GM12878 (cell line): ENCODE measurements around the gene LRP1B. TPM values are rescaled to one million over a fixed set of nuclear protein-coding genes. Genes with fewer than 3 reads are reported as not detected.

Experiments used
- ATAC-seq: fragments of 200-7000 bp; cut with Tn5 transposase; 3 replicates; pipeline ENCODE4 v1.9.1; 2020; ENCODE audit warnings: mild to moderate bottlenecking, moderate library complexity
- BruUV-seq: library from RNA; stranded (reverse); fragments of 400-500 nt; replicated peaks from 2 replicates; lab custom pipeline; 2021; lab: Mats Ljungman, UMichigan
- CTCF ChIA-PET: fragments of 300-600 bp; sonication (Branson Sonifier 250); formaldehyde crosslinking; extraction: SDS; loops from one replicate; lab custom pipeline; 2021; ENCODE audit warnings: inconsistent platforms; lab: Yijun Ruan, JAX
- POLR2A ChIA-PET: fragments of 350-600 bp; formaldehyde crosslinking; extraction: SDS; loops from one replicate; lab custom pipeline; 2021; ENCODE audit warnings: inconsistent platforms; lab: Charles Lee
- RAD21 ChIA-PET: fragments of 300-600 bp; sonication (Branson Sonifier 250); formaldehyde crosslinking; loops from one replicate; lab custom pipeline; 2023; ENCODE audit warnings: antibody characterized with exemption; ENCODE audit not compliant: unreplicated experiment; lab: Charles Lee
- SMC1A ChIA-PET: fragments of 300-600 bp; sonication (Branson Sonifier 250); formaldehyde crosslinking; loops from one replicate; lab custom pipeline; 2023; ENCODE audit not compliant: unreplicated experiment, uncharacterized antibody; lab: Charles Lee
- DNase-seq: peaks from one replicate; pipeline ENCODE4 v3.0.0-alpha.2; 2011; ENCODE audit warnings: low read depth, low spot score
- FAIRE-seq: peaks from 3 replicates; lab custom pipeline; 2011; peaks lifted over from hg19 to GRCh38; lab: Jason Lieb, UNC
- H2AFZ ChIP-seq: 2 replicates; pipeline ENCODE4 v1.6.0; 2011; ENCODE audit warnings: low read depth, low read length, control low read depth; ENCODE audit not compliant: control insufficient read depth
- H3K27ac ChIP-seq: 2 replicates; pipeline ENCODE4 v1.5.1; 2011; ENCODE audit warnings: control low read depth; ENCODE audit not compliant: control insufficient read depth, insufficient read depth
- H3K27me3 ChIP-seq, 2 experiments: replicated peaks in 1 of 2; 2 replicates each; pipeline versions ENCODE4 v1.6.0 to v1.6.1; 2011; ENCODE audit warnings: low read length in 1 of 2; ENCODE audit not compliant: control insufficient read depth in 2 of 2, insufficient read depth in 2 of 2
- H3K36me3 ChIP-seq, 2 experiments: 2 replicates each; pipeline ENCODE4 v1.5.1; 2011; ENCODE audit warnings: low read length in 1 of 2; ENCODE audit not compliant: control insufficient read depth in 2 of 2, insufficient read depth in 2 of 2
- H3K4me1 ChIP-seq: 2 replicates; pipeline ENCODE4 v1.6.1; 2011; ENCODE audit warnings: mild to moderate bottlenecking, low read length, moderate library complexity, mixed read lengths; ENCODE audit not compliant: control insufficient read depth, insufficient read depth
- H3K4me2 ChIP-seq: 2 replicates; pipeline ENCODE4 v1.6.0; 2011; ENCODE audit warnings: control low read depth; ENCODE audit not compliant: control insufficient read depth, insufficient read depth
- H3K4me3 ChIP-seq: fragments of 200-600 bp; sonication (generic); 2 replicates; pipeline ENCODE4 v1.5.1; 2016
- H3K79me2 ChIP-seq: 2 replicates; pipeline ENCODE4 v1.6.0; 2011; ENCODE audit warnings: low read length; ENCODE audit not compliant: control insufficient read depth, insufficient read depth
- H3K9ac ChIP-seq: 2 replicates; pipeline ENCODE4 v1.8.0; 2011; ENCODE audit warnings: low read length, control low read depth, mixed read lengths; ENCODE audit not compliant: control insufficient read depth, insufficient read depth
- H3K9me3 ChIP-seq: replicated peaks from 3 replicates; pipeline ENCODE4 v1.5.1; 2011; ENCODE audit warnings: mild to moderate bottlenecking, low read length; ENCODE audit not compliant: control insufficient read depth, insufficient read depth
- H4K20me1 ChIP-seq: 2 replicates; pipeline ENCODE4 v1.6.0; 2011; ENCODE audit not compliant: control insufficient read depth, insufficient read depth
- FOXK2 ChIP-seq: fragments of 450-650 bp; IDR thresholded peaks from 2 replicates; pipeline ENCODE4 v1.6.1; 2017; ENCODE audit warnings: mild to moderate bottlenecking, moderate library complexity
- HCFC1 ChIP-seq: fragments of 150-350 bp; IDR thresholded peaks from 2 replicates; pipeline ENCODE4 v1.6.1; 2014; ENCODE audit warnings: low read length
- SMC3 ChIP-seq: IDR thresholded peaks from 2 replicates; pipeline ENCODE4 v1.6.1; 2011; ENCODE audit warnings: low read length, improper control_type of control experiment, borderline replicate concordance
- TARDBP ChIP-seq: IDR thresholded peaks from 2 replicates; pipeline ENCODE4 v1.6.1; 2016; ENCODE audit warnings: borderline replicate concordance
- ZBED1 ChIP-seq: IDR thresholded peaks from 2 replicates; pipeline ENCODE4 v1.6.1; 2016; ENCODE audit warnings: borderline replicate concordance
- WGBS: methylation state at CpG from one replicate; pipeline ENCODE4 v1.1.6; 2016; ENCODE audit warnings: low lambda C conversion rate; ENCODE audit not compliant: insufficient replicate concordance, insufficient coverage; ENCODE audit errors: missing lambda C conversion rate; 5-methylcytosine and 5-hydroxymethylcytosine counted together
- in situ Hi-C: fragments of 300-500 bp; cut with MboI; formaldehyde crosslinking; loops from 9 replicates; pipeline ENCODE4 v1.14.3; 2018; ENCODE audit warnings: mixed read lengths
- intact Hi-C: fragments of 100-400 bp; cut with micrococcal nuclease; formaldehyde crosslinking; loops from one replicate; pipeline ENCODE4 v1.14.2; 2022; ENCODE audit not compliant: unreplicated experiment
- polyA plus RNA-seq, 11 experiments: library from polyadenylated mRNA; depleted of rRNA in 4 of 11; unstranded in 6 of 11; stranded (reverse) in 5 of 11; fragments of >200 nt; fragmentation: Nextera tagmentation in 4 of 11; fragmentation: Illumina TruSeq in 1 of 11; extraction: Ambion mirVana in 4 of 11; extraction: Trizol in 1 of 11; gene quantifications; 1 replicate in 1 of 11; 2 replicates in 10 of 11; pipeline versions ENCODE4 v1.2.1 to v1.2.3, GENCODE V29; 2011 to 2016; ENCODE audit warnings: inconsistent platforms in 2 of 11, missing spikeins in 2 of 11, low read depth in 1 of 11
- total RNA-seq, 4 experiments: library from RNA; depleted of rRNA in 3 of 4; stranded (reverse); fragments of >200 nt in 3 of 4; fragmentation: Illumina TruSeq in 1 of 4; extraction: Trizol in 1 of 4; gene quantifications; 2 replicates each; pipeline versions ENCODE4 v1.2.1 to v1.2.3, GENCODE V29; 2013 to 2021
- TF ChIP-seq, protein P1 (sequence below): fragments of 450-650 bp; formaldehyde crosslinking; IDR thresholded peaks from 2 replicates; pipeline ENCODE4 v1.4.0; 2020; ENCODE audit warnings: mild to moderate bottlenecking, moderate library complexity
- TF ChIP-seq, protein P2 (sequence below): fragments of 150-350 bp; IDR thresholded peaks from 2 replicates; pipeline ENCODE4 v1.6.1; 2014; ENCODE audit warnings: mild to moderate bottlenecking, low read depth, low read length

The LRP1B gene
- total and polyA plus RNA-seq, 10 of the 15 experiments (the other 5 are each of a cell fraction or from before 2014, with no cell fraction given) = under 0.01 to 0.06 (median 0.03) TPM; not detected in 5

DNA sequence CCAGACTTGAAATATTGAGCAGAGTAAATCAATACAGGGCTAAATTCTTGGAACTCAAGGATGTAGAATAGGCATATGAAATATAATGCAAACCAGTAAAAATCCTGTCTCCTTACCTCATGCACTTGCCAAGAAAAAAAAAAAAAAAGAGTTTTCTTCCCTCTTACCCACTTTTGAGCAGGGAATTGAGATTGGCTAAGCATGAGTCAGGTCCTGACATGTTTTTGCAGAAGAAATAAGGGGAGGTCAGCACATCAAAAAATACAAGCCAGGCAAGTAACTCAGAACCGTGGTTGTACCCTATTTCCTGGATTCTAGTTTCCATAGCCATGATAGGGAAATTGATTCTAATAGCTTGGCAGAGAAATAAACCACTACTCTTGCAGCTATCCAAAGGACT is 1526.7 kb downstream of the LRP1B start:
- Histone ChIP-seq H3K79me2 (no peaks in the 10 kb centered on the region), H3K4me1 (no peaks in the 10 kb centered on the region), H3K27me3 (no peaks in the 10 kb centered on the region), H3K9me3 (no peaks in the 10 kb centered on the region), H3K4me2 (no peak overlapping the region), H3K36me3 (no peaks in the 10 kb centered on the region), H3K27ac (no peak overlapping the region), H2AFZ (no peak overlapping the region), H4K20me1 (no peaks in the 10 kb centered on the region), H3K9ac (no peak overlapping the region), H3K4me3 (no peak overlapping the region)
- 0% methylated on average over 1 of the region's 1 CpG for WGBS
- SMC1A ChIA-PET = interaction anchor here (0.6 kb wide), 1 partner anchor 26 kb away, joined by 3 read pairs; no protein-coding TSS in a partner anchor
- intact Hi-C loops (no loop called here), in situ Hi-C loops (no loop called here)
- FAIRE-seq (no peak), ATAC-seq (no peak), DNase-seq (no peak)
- RAD21 ChIA-PET = no interaction called here
- no peak for TF ChIP-seq HCFC1
- TF ChIP-seq, protein P1, sequence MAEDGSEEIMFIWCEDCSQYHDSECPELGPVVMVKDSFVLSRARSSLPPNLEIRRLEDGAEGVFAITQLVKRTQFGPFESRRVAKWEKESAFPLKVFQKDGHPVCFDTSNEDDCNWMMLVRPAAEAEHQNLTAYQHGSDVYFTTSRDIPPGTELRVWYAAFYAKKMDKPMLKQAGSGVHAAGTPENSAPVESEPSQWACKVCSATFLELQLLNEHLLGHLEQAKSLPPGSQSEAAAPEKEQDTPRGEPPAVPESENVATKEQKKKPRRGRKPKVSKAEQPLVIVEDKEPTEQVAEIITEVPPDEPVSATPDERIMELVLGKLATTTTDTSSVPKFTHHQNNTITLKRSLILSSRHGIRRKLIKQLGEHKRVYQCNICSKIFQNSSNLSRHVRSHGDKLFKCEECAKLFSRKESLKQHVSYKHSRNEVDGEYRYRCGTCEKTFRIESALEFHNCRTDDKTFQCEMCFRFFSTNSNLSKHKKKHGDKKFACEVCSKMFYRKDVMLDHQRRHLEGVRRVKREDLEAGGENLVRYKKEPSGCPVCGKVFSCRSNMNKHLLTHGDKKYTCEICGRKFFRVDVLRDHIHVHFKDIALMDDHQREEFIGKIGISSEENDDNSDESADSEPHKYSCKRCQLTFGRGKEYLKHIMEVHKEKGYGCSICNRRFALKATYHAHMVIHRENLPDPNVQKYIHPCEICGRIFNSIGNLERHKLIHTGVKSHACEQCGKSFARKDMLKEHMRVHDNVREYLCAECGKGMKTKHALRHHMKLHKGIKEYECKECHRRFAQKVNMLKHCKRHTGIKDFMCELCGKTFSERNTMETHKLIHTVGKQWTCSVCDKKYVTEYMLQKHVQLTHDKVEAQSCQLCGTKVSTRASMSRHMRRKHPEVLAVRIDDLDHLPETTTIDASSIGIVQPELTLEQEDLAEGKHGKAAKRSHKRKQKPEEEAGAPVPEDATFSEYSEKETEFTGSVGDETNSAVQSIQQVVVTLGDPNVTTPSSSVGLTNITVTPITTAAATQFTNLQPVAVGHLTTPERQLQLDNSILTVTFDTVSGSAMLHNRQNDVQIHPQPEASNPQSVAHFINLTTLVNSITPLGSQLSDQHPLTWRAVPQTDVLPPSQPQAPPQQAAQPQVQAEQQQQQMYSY (CRISPR knock-in tag) = no peak
- TF ChIP-seq SMC3 = no peak
- CTCF ChIA-PET = no interaction called here
- POLR2A ChIA-PET = no interaction called here
- no TSS peak for BruUV-seq

DNA sequence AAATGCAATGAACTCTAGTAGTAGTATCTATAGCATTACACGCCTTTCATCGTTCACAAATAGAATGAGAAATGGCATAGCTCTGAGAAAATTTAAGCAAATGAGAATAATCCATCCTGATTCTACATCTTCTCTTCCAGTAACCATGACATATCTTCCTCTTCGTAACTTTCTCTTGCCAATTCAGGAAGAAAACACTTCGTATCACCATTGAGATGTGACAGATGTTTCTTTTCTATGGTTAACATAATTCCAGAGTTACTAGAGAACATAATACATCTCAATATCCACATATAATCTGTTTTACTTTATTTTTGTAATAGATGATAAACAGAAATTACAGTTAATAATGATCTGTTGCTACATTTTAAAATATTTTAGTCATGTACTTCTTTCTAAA is 1527.4 kb downstream of the LRP1B start:
- no peaks in the 10 kb centered on the region for H3K9me3 ChIP-seq
- no peak overlapping the region for H3K9ac ChIP-seq
- no TSS peak for BruUV-seq
- 31% methylated on average over 4 of the region's 4 CpGs for WGBS
- ChIA-PET SMC1A (no interaction called here), POLR2A (no interaction called here), CTCF (no interaction called here), RAD21 (no interaction called here)
- no peak overlapping the region for H3K4me3 ChIP-seq
- H3K27ac ChIP-seq = no peak overlapping the region
- no peak overlapping the region for H2AFZ ChIP-seq
- H3K27me3 ChIP-seq = no peaks in the 10 kb centered on the region
- H3K79me2 ChIP-seq = no peaks in the 10 kb centered on the region
- no peaks in the 10 kb centered on the region for H3K4me1 ChIP-seq
- FAIRE-seq (no peak), DNase-seq (no peak), ATAC-seq (no peak)
- in situ Hi-C loops = no loop called here
- no peaks in the 10 kb centered on the region for H4K20me1 ChIP-seq
- TF ChIP-seq TARDBP = no peak
- TF ChIP-seq ZBED1 = no peak
- no peak for TF ChIP-seq FOXK2
- TF ChIP-seq, protein P2, sequence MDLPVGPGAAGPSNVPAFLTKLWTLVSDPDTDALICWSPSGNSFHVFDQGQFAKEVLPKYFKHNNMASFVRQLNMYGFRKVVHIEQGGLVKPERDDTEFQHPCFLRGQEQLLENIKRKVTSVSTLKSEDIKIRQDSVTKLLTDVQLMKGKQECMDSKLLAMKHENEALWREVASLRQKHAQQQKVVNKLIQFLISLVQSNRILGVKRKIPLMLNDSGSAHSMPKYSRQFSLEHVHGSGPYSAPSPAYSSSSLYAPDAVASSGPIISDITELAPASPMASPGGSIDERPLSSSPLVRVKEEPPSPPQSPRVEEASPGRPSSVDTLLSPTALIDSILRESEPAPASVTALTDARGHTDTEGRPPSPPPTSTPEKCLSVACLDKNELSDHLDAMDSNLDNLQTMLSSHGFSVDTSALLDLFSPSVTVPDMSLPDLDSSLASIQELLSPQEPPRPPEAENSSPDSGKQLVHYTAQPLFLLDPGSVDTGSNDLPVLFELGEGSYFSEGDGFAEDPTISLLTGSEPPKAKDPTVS = no peak
- no peak overlapping the region for H3K4me2 ChIP-seq
- no peaks in the 10 kb centered on the region for H3K36me3 ChIP-seq
- intact Hi-C loops = no loop called here
